T-cell (primary cell): ENCODE measurements around the gene PDRG1. TPM values are rescaled to one million over a fixed set of nuclear protein-coding genes. Genes with fewer than 3 reads are reported as not detected.
A peak's percentile ranks its signal among the peaks of the same experiment; 100 is the strongest.

Experiments
- ATAC-seq, 4 experiments: fragments of 200-7000 bp in 3 of 4; fragments of 150-1000 bp in 1 of 4; cut with Tn5 transposase; replicated peaks in 1 of 4; 1 replicate in 3 of 4; 2 replicates in 1 of 4; pipeline ENCODE4 v1.10.0; 2021; ENCODE audit warnings: moderate library complexity in 3 of 4, mild to moderate bottlenecking in 2 of 4, moderate number of reproducible peaks in 1 of 4
- CTCF ChIA-PET, 2 donors: fragments of 300-600 bp; sonication (Branson Sonifier 250); formaldehyde crosslinking; loops; one replicate each; lab custom pipeline; 2022; ENCODE audit warnings: antibody characterized with exemption in 2 of 2; lab: Charles Lee
- POLR2A ChIA-PET, 2 donors: fragments of 300-600 bp; sonication (Branson Sonifier 250); formaldehyde crosslinking; loops; one replicate each; lab custom pipeline; 2022; ENCODE audit warnings: antibody characterized with exemption in 2 of 2; lab: Charles Lee
- DNase-seq, 35 experiments: peaks; one replicate each; pipeline versions ENCODE4 v3.0.0 to v3.0.0-alpha.2; 2013 to 2023
- H3K27ac ChIP-seq: one replicate; pipeline ENCODE4 v1.5.1; 2013; ENCODE audit warnings: low read length
- H3K27me3 ChIP-seq, 2 experiments: replicated peaks in 1 of 2; 1 replicate in 1 of 2; 2 replicates in 1 of 2; pipeline versions ENCODE4 v1.6.1 to v1.7.0; 2013; ENCODE audit warnings: low read length in 1 of 2, mixed read lengths in 1 of 2; ENCODE audit not compliant: control insufficient read depth in 2 of 2, insufficient read depth in 2 of 2; ENCODE audit errors: extremely low read depth in 1 of 2
- H3K36me3 ChIP-seq, 2 donors: 1 replicate in 1 of 2; 2 replicates in 1 of 2; pipeline versions ENCODE4 v1.6.1 to v1.7.0; 2013; ENCODE audit warnings: low read length in 1 of 2; ENCODE audit not compliant: control insufficient read depth in 2 of 2, insufficient read depth in 1 of 2; ENCODE audit errors: extremely low read depth in 1 of 2
- H3K4me1 ChIP-seq, 2 experiments: 1 replicate in 1 of 2; 2 replicates in 1 of 2; pipeline versions ENCODE4 v1.6.1 to v1.7.0; 2013; ENCODE audit warnings: low read length in 2 of 2, mixed read lengths in 1 of 2; ENCODE audit not compliant: insufficient read depth in 2 of 2, control insufficient read depth in 1 of 2; ENCODE audit errors: extremely low read depth in 1 of 2
- H3K4me3 ChIP-seq, 2 donors: 1 replicate in 1 of 2; 2 replicates in 1 of 2; pipeline versions ENCODE4 v1.5.1 to v1.7.0; 2013; ENCODE audit warnings: mild to moderate bottlenecking in 2 of 2, low read length in 1 of 2, moderate library complexity in 1 of 2; ENCODE audit not compliant: control insufficient read depth in 1 of 2; ENCODE audit errors: extremely low read depth in 1 of 2
- H3K9me3 ChIP-seq: 2 replicates; pipeline ENCODE4 v1.7.0; 2013
- H3K27ac Mint-ChIP-seq, 2 donors: one replicate each; pipeline ENCODE4 v1.8.0; 2020 to 2021; ENCODE audit warnings: mild to moderate bottlenecking in 2 of 2, mixed read lengths in 2 of 2
- H3K27me3 Mint-ChIP-seq, 2 donors: one replicate each; pipeline ENCODE4 v1.8.0; 2021 to 2022; ENCODE audit warnings: mixed read lengths in 2 of 2
- H3K36me3 Mint-ChIP-seq: one replicate; pipeline ENCODE4 v1.8.0; 2021; ENCODE audit warnings: mixed read lengths
- H3K4me1 Mint-ChIP-seq, 3 donors: one replicate each; pipeline ENCODE4 v1.8.0; 2020 to 2022; ENCODE audit warnings: mixed read lengths in 3 of 3, mild to moderate bottlenecking in 1 of 3
- H3K4me3 Mint-ChIP-seq, 3 donors: one replicate each; pipeline ENCODE4 v1.8.0; 2020 to 2022; ENCODE audit warnings: mild to moderate bottlenecking in 3 of 3, mixed read lengths in 3 of 3, moderate library complexity in 3 of 3
- H3K9me3 Mint-ChIP-seq, 3 donors: one replicate each; pipeline ENCODE4 v1.8.0; 2020 to 2022; ENCODE audit warnings: mixed read lengths in 3 of 3
- WGBS: methylation state at CpG from one replicate; pipeline ENCODE4 v1.1.5; 2013; ENCODE audit warnings: missing lambda C conversion rate; ENCODE audit not compliant: insufficient coverage; 5-methylcytosine and 5-hydroxymethylcytosine counted together
- total RNA-seq, 35 experiments: library from RNA in 6 of 35; stranded (reverse) in 6 of 35; fragments of 120-200 nt in 1 of 35; gene quantifications; one replicate each; pipeline versions ENCODE4 v1.2.1 to v1.2.4 and lab custom pipeline; 2013 to 2026

The PDRG1 gene
- total RNA-seq (10 to 100 TPM in 3 of 5 donors, 1 to 10 TPM in 2; 7.5 to 14.5 (median 11.6) TPM), total RNA-seq (lab: John Stamatoyannopoulos, UW) (9.3 to 42.8 (median 16.1) reads per million in 29 experiments)
- 9.5 TPM for total RNA-seq (2013)

- Mint-ChIP-seq H3K36me3 (peaks cover 20% of the 10 kb centered on the region), H3K27me3 (peaks cover 6 to 20% of the 10 kb centered on the region in 2 donors), H3K4me3 (peak within 1 kb of the TSS; percentile 95 to 97 (median 97)), H3K4me1 (peaks cover 31 to 36% (median 34%) of the 10 kb centered on the region in 3 donors), H3K27ac (peak within 1 kb of the TSS; percentile 80 to 97), H3K9me3 (no peaks in the 10 kb centered on the region)
- CTCF ChIA-PET, result interaction anchor here (0.5 to 1.9 kb wide), 22 partner anchors 10 to 570 kb away, joined by 3 to 18 read pairs (median 5); partner anchors contain the start of genes BCL2L1 (in 1 of the 2) and XKR7 (in 1 of the 2)
- H3K27me3 ChIP-seq, result peaks cover 0 to 17% of the 10 kb centered on the region in 2 experiments
- POLR2A ChIA-PET, result interaction anchor here (0.6 to 0.9 kb wide), 3 partner anchors 53 to 974 kb away, joined by 3 to 6 read pairs (median 3); no protein-coding TSS in a partner anchor
- H3K36me3 ChIP-seq, result peaks cover 8 to 29% of the 10 kb centered on the region in 2 donors
- ATAC-seq (peak; percentile 94 to 99 (median 98)), DNase-seq (peak; percentile 90 to 99 (median 95))
- H3K4me3 ChIP-seq, result peak within 1 kb of the TSS; percentile 91 to 95
- WGBS, result under 1% methylated on average over 56 of the region's 63 CpGs
- no peaks in the 10 kb centered on the region for H3K9me3 ChIP-seq
- H3K4me1 ChIP-seq, result peaks cover 4 to 23% of the 10 kb centered on the region in 2 experiments
- peak within 1 kb of the TSS; percentile 51 for H3K27ac ChIP-seq
Measured at GRCh38 chr20:31951530-31952453, at the start of gene PDRG1. Gene PDRG1 (minus strand): TSS chr20:31952046. CDS start chr20:31951961, 85 bp downstream.

- Histone ChIP-seq H3K27me3 (peaks cover 0 to 58% of the 10 kb centered on the region in 2 experiments), H3K9me3 (no peaks in the 10 kb centered on the region), H3K4me1 (no peaks in the 10 kb centered on the region), H3K36me3 (no peaks in the 10 kb centered on the region), H3K27ac (no peak overlapping the region), H3K4me3 (no peak overlapping the region)
- no peak for DNase-seq
- ChIA-PET POLR2A (no interaction called here), CTCF (no interaction called here)
- Mint-ChIP-seq H3K36me3 (no peaks in the 10 kb centered on the region), H3K27ac (no peak overlapping the region), H3K9me3 (no peaks in the 10 kb centered on the region), H3K27me3 (peaks cover 35 to 42% of the 10 kb centered on the region in 2 donors), H3K4me1 (peaks cover 2 to 4% (median 2%) of the 10 kb centered on the region in 3 donors), H3K4me3 (no peak overlapping the region)
- no peak for ATAC-seq
- 65% methylated on average over 2 of the region's 2 CpGs for WGBS
Measured at GRCh38 chr20:31998246-31998645, 46.4 kb upstream of the PDRG1 start.

DNA sequence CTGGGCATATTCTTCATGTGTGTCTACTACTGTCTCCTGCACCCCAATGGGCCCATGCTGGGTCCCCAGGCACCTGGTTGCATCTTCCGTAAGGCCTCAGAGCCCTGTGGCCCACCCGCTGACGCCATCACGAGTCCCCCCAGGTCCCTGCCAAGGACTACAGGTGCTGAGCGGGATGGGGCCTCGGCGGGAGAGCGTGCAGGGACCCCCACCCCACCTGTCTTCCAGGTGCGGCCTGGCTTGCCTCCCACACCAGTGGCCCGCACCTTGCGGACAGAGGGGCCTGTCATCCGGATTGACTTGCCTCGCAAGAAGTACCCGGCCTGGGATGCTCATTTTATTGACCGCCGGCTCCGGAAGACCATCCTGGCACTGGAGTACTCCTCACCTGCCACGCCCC is 45.1 kb upstream of the PDRG1 start:
- 91% methylated on average over 18 of the region's 18 CpGs for WGBS
- Histone ChIP-seq H3K4me1 (no peaks in the 10 kb centered on the region), H3K4me3 (no peak overlapping the region), H3K27ac (no peak overlapping the region), H3K36me3 (no peaks in the 10 kb centered on the region), H3K27me3 (peaks cover 0 to 56% of the 10 kb centered on the region in 2 experiments), H3K9me3 (no peaks in the 10 kb centered on the region)
- POLR2A ChIA-PET, result no interaction called here
- H3K27ac Mint-ChIP-seq, result no peak overlapping the region
- H3K4me3 Mint-ChIP-seq, result no peak overlapping the region
- no peaks in the 10 kb centered on the region for H3K36me3 Mint-ChIP-seq
- ATAC-seq (no peak), DNase-seq (no peak)
- H3K27me3 Mint-ChIP-seq, result peaks cover 39 to 50% of the 10 kb centered on the region in 2 donors
- no peaks in the 10 kb centered on the region for H3K9me3 Mint-ChIP-seq
- H3K4me1 Mint-ChIP-seq, result peaks cover 2 to 4% (median 2%) of the 10 kb centered on the region in 3 donors
- CTCF ChIA-PET, result no interaction called here

DNA sequence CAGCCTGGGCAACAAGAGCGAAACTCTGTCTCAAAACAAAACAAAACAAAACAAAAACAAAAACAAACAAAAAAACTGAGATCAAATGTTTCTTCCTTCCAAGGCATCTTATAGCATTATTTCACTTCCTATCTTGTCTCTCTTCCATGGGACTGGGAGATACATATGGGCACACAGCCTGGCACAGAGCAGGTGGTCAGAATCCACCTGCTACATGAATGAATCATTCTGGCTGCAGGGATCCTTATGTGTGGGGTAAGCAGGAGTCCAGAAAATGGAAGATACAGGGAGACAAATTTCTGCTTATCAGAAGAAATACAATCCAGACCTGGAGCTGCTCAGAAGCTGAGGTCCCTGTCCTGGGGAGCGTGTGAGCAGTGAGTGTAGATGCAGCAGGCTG is 40.2 kb upstream of the PDRG1 start:
- no peak overlapping the region for H3K4me3 ChIP-seq
- ATAC-seq (no peak), DNase-seq (no peak)
- Mint-ChIP-seq H3K27ac (no peak overlapping the region), H3K27me3 (peaks cover 30 to 41% of the 10 kb centered on the region in 2 donors), H3K4me1 (peaks cover 2 to 4% (median 2%) of the 10 kb centered on the region in 3 donors), H3K9me3 (no peaks in the 10 kb centered on the region), H3K36me3 (no peaks in the 10 kb centered on the region), H3K4me3 (no peak overlapping the region)
- H3K36me3 ChIP-seq, result no peaks in the 10 kb centered on the region
- WGBS, result 80% methylated on average over 2 of the region's 2 CpGs
- H3K4me1 ChIP-seq, result no peaks in the 10 kb centered on the region
- peaks cover 0 to 39% of the 10 kb centered on the region in 2 experiments for H3K27me3 ChIP-seq
- no peak overlapping the region for H3K27ac ChIP-seq
- no peaks in the 10 kb centered on the region for H3K9me3 ChIP-seq
- ChIA-PET CTCF (no interaction called here), POLR2A (no interaction called here)

GRCh38 chr20:31991339-31991705 is 39.5 kb upstream of the PDRG1 start:
- WGBS, result no CpG with 5 or more reads among the region's 1 CpG
- Mint-ChIP-seq H3K4me3 (no peak overlapping the region), H3K27ac (no peak overlapping the region), H3K9me3 (no peaks in the 10 kb centered on the region), H3K27me3 (peaks cover 23 to 34% of the 10 kb centered on the region in 2 donors), H3K36me3 (no peaks in the 10 kb centered on the region), H3K4me1 (peaks cover 0 to 2% (median 2%) of the 10 kb centered on the region in 3 donors)
- H3K4me1 ChIP-seq, result no peaks in the 10 kb centered on the region
- no peaks in the 10 kb centered on the region for H3K9me3 ChIP-seq
- POLR2A ChIA-PET, result no interaction called here
- peaks cover 0 to 32% of the 10 kb centered on the region in 2 experiments for H3K27me3 ChIP-seq
- no peaks in the 10 kb centered on the region for H3K36me3 ChIP-seq
- H3K27ac ChIP-seq, result no peak overlapping the region
- H3K4me3 ChIP-seq, result no peak overlapping the region
- no peak for ATAC-seq
- no peak for DNase-seq
- CTCF ChIA-PET, result interaction anchor here in 1 of 2 donors (0.6 kb wide), 1 partner anchor 22 kb away, joined by 3 read pairs; no protein-coding TSS in a partner anchor

DNA sequence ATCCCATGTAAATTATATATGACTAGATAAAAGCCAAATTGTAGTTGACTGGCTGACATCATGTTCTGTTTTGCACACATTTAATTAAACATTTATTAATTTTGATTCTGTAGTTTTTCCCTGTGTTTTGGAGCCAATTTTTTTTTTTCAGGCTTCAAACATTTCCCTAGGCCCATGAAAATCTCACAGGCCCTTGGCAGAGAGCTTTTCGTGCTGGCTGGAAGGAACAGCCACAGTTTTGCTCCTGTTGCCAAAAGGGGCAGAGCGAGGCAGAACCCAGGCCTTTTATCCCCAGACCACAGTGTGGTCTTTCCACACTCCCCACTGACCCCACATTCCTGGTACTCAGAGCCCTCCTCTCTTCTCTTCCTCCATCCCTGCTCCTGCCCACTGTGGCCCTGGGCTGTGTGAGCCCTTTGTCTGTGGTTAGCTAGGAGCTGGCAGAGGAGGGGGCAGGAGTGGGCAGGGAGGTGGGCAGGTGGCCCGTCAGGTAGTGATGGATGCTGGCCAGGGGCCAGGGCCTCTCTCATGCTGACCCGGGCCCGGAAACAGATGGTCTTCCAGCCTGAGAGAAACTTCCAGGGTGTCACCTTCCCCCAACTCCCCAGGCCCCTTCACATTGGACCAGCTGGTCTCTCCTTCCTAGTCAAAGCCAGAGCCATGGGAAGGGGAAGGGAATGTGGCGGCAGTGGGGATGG is 38.9 kb upstream of the PDRG1 start:
- H3K4me3 Mint-ChIP-seq, result no peak overlapping the region
- Histone ChIP-seq H3K27me3 (peaks cover 0 to 27% of the 10 kb centered on the region in 2 experiments), H3K27ac (no peak overlapping the region), H3K9me3 (no peaks in the 10 kb centered on the region), H3K36me3 (no peaks in the 10 kb centered on the region), H3K4me3 (no peak overlapping the region), H3K4me1 (no peaks in the 10 kb centered on the region)
- H3K36me3 Mint-ChIP-seq, result no peaks in the 10 kb centered on the region
- no peaks in the 10 kb centered on the region for H3K9me3 Mint-ChIP-seq
- WGBS, result 75% methylated on average over 1 of the region's 6 CpGs
- H3K27me3 Mint-ChIP-seq, result peaks cover 18 to 29% of the 10 kb centered on the region in 2 donors
- H3K4me1 Mint-ChIP-seq, result peaks cover 0 to 1% (median 1%) of the 10 kb centered on the region in 3 donors
- no peak for DNase-seq
- ATAC-seq, result no peak
- ChIA-PET POLR2A (no interaction called here), CTCF (no interaction called here)
- H3K27ac Mint-ChIP-seq, result no peak overlapping the region
